ENCODE data around the gene ERH.

DNA sequence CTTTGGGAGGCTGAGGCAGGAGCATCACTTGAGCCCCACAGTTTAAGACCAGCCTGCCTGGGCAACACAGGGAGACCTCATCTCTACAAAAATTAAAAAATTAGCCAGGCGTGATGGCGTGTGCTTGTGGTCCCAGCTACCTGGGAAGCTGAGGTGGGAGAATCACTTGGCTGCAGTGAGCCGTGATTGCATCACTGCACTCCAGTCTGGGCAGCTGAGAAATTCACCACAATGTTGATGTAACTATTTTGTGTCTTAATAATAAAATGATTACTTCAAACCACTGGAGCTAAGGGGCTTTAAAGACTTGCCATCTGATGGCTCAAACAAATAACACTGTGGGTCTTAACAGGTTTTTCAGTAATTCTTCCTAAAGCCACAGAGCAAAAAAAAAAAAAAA, 10.8 kb downstream of the ERH start:
- TF ChIP-seq POLR2A (IDR thresholded peaks at IDR 0.05) (no peak), CTCF (IDR thresholded peaks at IDR 0.05) (no peak)

Data from upper lobe of left lung (tissue), 4 donors.